Skeletal muscle tissue (tissue), 4 donors: ENCODE results near the gene CDC14A. TPM values are rescaled to one million over a fixed set of nuclear protein-coding genes. Genes with fewer than 3 reads are reported as not detected.
"Not testable (repeated sequence)": the region's sequence is repeated elsewhere in the genome, so short reads cannot be mapped to it uniquely, and the experiment has no call there.

Experiments
- H3K27ac ChIP-seq: one replicate; pipeline ENCODE4 v1.7.0; 2013; ENCODE audit warnings: mild to moderate bottlenecking, low read depth, low read length, inconsistent platforms
- H3K27me3 ChIP-seq, 3 donors: one replicate each; pipeline ENCODE4 v1.7.0; 2013; ENCODE audit warnings: low read length in 3 of 3; ENCODE audit not compliant: control insufficient read depth in 3 of 3, insufficient read depth in 3 of 3
- H3K36me3 ChIP-seq, 3 donors: one replicate each; pipeline ENCODE4 v1.7.0; 2013; ENCODE audit warnings: low read length in 3 of 3; ENCODE audit not compliant: control insufficient read depth in 3 of 3, insufficient read depth in 3 of 3
- H3K4me1 ChIP-seq, 3 donors: one replicate each; pipeline ENCODE4 v1.7.0; 2013; ENCODE audit warnings: low read length in 3 of 3, mild to moderate bottlenecking in 3 of 3; ENCODE audit not compliant: control insufficient read depth in 3 of 3, insufficient read depth in 3 of 3
- H3K4me3 ChIP-seq, 3 donors: one replicate each; pipeline ENCODE4 v1.7.0; 2013; ENCODE audit warnings: low read length in 3 of 3
- H3K9ac ChIP-seq, 3 donors: one replicate each; pipeline ENCODE4 v1.7.0; 2013; ENCODE audit warnings: low read length in 3 of 3, mild to moderate bottlenecking in 3 of 3, moderate library complexity in 2 of 3, low read depth in 1 of 3
- H3K9me3 ChIP-seq, 3 donors: one replicate each; pipeline ENCODE4 v1.7.0; 2013; ENCODE audit warnings: low read length in 3 of 3; ENCODE audit not compliant: control insufficient read depth in 3 of 3
- total RNA-seq: library from RNA; depleted of rRNA; stranded (reverse); fragments of >200 nt; gene quantifications from one replicate; pipeline ENCODE4 v1.2.3, GENCODE V29; 2014
- donor health status: Osteomylitis.

The CDC14A gene
- total RNA-seq, 1 donor from 2014 or later: 17.2 TPM

DNA sequence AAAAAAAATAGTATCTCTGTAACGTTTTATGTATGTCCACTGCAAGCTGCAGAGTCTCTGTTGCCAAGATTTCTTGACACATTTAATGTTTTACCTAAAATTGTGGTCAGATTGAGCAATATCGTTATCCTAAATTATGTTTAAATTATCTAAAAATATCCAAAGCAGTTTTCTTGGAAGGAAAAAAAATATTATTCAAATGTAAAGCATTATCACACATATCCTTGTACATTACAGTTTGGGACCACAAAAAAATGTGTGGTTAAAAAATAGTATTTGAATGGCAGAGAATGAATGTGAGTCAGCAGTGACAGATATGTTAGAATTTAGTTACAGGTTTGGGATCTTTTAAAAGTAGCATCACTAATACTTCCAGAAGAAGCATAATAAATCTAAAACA, 21.2 kb upstream of the CDC14A start:
- not testable (repeated sequence) for H3K9ac ChIP-seq, H3K9me3 ChIP-seq, H3K4me3 ChIP-seq, H3K27me3 ChIP-seq, H3K4me1 ChIP-seq, H3K27ac ChIP-seq, H3K36me3 ChIP-seq

DNA sequence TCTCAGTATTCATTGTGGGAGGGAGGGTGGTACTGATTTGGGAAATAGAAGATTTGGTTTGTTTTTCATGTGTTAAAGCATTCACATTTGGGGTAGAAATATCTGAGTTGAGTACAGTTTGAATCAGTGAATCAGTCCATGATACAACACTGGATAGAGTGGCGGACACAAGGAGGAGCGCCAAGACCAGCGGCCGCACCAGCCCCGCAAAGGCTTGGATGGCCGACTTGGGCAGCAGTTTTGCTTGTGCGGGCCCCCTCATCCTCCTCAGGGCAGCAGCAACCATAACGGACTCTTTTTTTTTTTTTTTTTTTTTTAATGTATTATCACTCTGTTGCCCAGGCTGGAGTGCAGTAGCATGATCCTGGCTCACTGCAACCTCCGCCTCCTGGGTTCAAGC, 20.0 kb upstream of the CDC14A start:
- H3K27ac ChIP-seq: no peak overlapping the region
- no peaks in the 10 kb centered on the region for H3K27me3 ChIP-seq
- H3K9ac ChIP-seq: no peak overlapping the region
- H3K36me3 ChIP-seq: no peaks in the 10 kb centered on the region
- H3K9me3 ChIP-seq: no peaks in the 10 kb centered on the region
- H3K4me3 ChIP-seq: no peak overlapping the region
- H3K4me1 ChIP-seq: no peaks in the 10 kb centered on the region

DNA sequence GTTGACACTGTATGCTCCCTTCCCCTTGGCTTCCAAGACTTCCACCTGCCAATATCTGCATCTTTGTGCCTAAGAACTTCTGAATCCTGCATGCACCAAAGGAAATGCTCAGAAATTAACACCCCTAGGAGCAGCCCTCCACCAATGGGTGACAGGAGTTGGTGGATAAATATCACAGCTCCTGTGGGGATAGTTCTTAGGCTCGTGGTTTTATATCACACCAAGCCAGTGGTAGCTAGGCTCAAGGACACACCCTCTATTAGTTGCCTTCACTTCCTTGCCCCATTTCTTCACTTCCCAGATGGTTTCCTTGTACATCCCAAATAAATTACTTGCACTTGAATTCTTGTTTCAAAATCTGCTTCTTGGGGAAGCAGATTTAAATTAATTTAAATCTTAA, 16.9 kb upstream of the CDC14A start:
- Histone ChIP-seq H3K9ac (no peak overlapping the region), H3K27ac (no peak overlapping the region), H3K4me3 (no peak overlapping the region), H3K27me3 (no peaks in the 10 kb centered on the region), H3K9me3 (no peaks in the 10 kb centered on the region), H3K4me1 (no peaks in the 10 kb centered on the region), H3K36me3 (no peaks in the 10 kb centered on the region)

DNA sequence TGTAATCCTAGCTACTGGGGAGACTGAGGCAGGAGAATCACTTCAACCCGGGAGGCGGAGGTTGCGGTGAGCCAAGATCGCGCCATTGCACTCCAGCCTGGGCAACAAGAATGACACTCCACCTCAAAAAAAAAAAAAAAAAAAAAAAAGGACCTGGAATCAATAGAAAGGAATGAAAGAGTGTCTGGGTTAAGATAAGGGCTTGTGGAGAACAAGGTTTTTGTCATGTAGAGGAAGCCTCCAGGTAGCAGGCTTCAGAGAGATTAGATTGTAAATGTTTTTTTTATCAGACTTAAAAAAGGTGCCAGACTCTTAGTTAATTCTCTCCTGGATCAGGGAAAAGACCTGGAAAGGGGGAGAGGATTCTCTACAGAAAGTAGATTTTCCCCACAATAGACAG, 14.4 kb upstream of the CDC14A start:
- H3K4me1 ChIP-seq, H3K27ac ChIP-seq, H3K36me3 ChIP-seq, H3K9ac ChIP-seq, H3K4me3 ChIP-seq, H3K27me3 ChIP-seq, H3K9me3 ChIP-seq: not testable (repeated sequence)

DNA sequence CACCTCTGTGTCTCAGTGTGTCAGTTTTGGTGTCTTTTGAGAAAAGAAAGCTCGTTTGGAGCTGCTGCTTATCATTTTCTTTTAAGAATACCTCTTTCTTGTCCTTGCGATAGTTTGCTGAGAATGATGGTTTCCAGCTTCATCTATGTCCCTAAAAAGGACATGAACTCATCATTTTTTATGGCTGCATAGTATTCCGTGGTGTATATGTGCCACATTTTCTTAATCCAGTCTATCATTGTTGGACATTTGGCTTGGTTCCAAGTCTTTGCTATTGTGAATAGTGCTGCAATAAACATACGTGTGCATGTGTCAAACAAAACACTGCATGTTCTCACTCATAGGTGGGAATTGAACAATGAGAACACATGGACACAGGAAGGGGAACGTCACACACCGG, 12.6 kb upstream of the CDC14A start:
- not testable (repeated sequence) for H3K27me3 ChIP-seq, H3K4me1 ChIP-seq, H3K9ac ChIP-seq, H3K9me3 ChIP-seq, H3K36me3 ChIP-seq, H3K4me3 ChIP-seq, H3K27ac ChIP-seq

DNA sequence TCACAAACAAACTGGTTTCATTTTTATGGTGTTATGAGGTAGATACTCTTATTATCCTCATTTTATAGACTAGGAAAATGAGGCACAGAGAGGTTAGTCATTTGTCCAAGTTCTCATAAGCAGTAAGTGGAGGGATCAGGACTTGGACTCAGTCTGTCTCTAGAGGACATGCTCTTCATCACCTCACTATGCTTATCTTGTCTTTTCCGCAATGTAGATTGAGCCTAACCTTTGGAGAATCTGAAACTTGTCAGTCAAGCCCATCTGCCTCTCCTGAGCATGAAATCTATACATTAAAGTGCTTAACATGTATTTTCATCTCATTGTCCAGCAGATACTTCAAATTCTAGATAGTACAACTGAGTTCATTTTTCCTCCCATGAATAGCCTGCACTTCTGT, 11.8 kb upstream of the CDC14A start:
- Histone ChIP-seq H3K9me3 (no peaks in the 10 kb centered on the region), H3K4me3 (no peak overlapping the region), H3K9ac (no peak overlapping the region), H3K27me3 (no peaks in the 10 kb centered on the region), H3K36me3 (no peaks in the 10 kb centered on the region), H3K27ac (no peak overlapping the region), H3K4me1 (no peaks in the 10 kb centered on the region)

DNA sequence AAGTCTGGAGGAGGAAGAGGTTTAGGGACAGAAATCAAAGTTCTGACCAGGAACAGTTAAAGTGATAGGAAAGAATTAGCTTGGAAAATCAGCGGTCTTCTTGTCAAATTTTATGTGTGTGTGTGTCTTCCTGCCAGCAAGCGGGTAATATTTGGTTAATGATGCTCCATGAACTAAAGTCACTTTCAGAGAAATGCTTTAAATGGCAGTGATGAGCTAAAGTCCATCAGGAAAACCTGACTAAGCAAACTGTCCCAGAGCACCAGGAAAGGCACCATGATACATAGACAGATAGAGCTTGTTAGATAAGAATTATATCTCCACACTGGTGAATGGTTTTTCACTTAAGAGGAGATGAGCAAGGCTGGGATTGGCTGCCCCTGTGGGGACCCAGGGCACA, 10.0 kb upstream of the CDC14A start:
- Histone ChIP-seq H3K36me3 (no peaks in the 10 kb centered on the region), H3K27me3 (no peaks in the 10 kb centered on the region), H3K27ac (no peak overlapping the region), H3K4me3 (no peak overlapping the region), H3K4me1 (no peaks in the 10 kb centered on the region), H3K9ac (no peak overlapping the region), H3K9me3 (no peaks in the 10 kb centered on the region)

DNA sequence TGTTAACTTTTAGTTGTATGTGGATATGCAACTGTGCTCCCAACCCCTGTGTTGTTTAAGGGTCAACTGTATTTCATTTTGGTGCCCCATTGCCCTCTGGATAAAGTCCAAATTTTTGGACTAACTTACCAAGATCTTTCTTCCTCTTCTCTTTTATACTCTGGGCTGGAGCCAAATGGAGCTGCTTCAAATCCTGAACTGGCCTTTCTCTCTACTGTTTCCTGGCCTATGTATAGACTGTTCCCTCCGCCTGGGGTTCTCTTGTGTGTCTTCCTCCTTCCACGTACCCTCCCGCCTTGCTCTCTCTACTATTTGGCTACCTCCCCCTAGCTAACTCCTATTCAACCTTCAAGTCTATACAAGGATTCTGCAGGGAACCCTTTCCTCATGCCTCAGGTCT, 8.4 kb upstream of the CDC14A start:
- Histone ChIP-seq H3K9me3 (no peaks in the 10 kb centered on the region), H3K4me3 (no peak overlapping the region), H3K27ac (no peak overlapping the region), H3K27me3 (no peaks in the 10 kb centered on the region), H3K4me1 (no peaks in the 10 kb centered on the region), H3K9ac (no peak overlapping the region), H3K36me3 (no peaks in the 10 kb centered on the region)

DNA sequence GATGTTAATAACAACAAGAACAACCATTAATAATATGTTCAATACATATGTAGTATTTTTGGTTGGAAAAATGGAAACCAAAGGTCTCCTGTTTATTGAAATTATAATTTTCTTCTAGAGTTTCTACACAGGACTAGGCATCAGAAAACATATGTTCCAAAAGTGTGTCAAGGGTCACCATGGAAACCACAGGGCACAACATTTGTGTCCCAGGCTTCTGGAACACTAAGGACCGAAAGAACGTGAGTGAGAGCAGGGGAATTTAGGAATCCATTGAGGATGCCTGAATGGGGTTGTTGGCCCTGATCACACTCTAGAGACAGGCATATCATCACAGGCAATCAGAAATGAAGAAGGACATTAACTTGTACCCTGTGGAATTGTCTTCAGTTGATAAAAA, 7.5 kb upstream of the CDC14A start:
- Histone ChIP-seq H3K4me3 (no peak overlapping the region), H3K27ac (no peak overlapping the region), H3K9me3 (no peaks in the 10 kb centered on the region), H3K9ac (no peak overlapping the region), H3K4me1 (no peaks in the 10 kb centered on the region), H3K36me3 (no peaks in the 10 kb centered on the region), H3K27me3 (no peaks in the 10 kb centered on the region)

DNA sequence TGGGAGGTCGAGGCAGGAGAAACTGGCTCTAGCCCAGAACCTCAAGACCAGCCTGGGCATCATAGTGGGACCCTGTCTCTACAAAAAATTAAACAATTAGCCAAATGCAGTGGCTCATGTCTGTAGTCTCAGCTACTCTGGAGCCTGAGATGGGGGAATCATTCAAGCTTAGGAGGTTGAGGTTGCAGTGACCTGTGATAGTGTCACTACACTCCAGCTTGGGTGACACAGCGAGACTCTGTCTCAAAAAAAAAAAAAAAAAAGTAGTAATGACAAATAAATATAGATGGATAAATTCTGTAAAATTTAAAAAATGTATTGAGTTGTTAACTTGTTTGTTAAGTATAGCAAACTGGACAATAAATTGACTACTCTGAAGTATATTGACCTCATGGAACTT, 5.9 kb upstream of the CDC14A start:
- H3K4me1 ChIP-seq: peaks cover 0 to 4% (median 3%) of the 10 kb centered on the region in 3 donors
- no peak overlapping the region for H3K9ac ChIP-seq
- no peak overlapping the region for H3K27ac ChIP-seq
- no peaks in the 10 kb centered on the region for H3K36me3 ChIP-seq
- no peak overlapping the region for H3K4me3 ChIP-seq
- no peaks in the 10 kb centered on the region for H3K9me3 ChIP-seq
- no peaks in the 10 kb centered on the region for H3K27me3 ChIP-seq
